Stimulated activated CD4-positive, alpha-beta T cell treated with anti-CD3 and anti-CD28 coated beads, Interleukin-4, amount 100 ng/mL, for 4 hours (primary cell): Measurements from ENCODE around the gene SPEF2.

Source experiments
- DNase-seq, 2 experiments: peaks; one replicate each; pipeline ENCODE4 v3.0.0-alpha.2; 2020

SPEF2 gene, protein sequence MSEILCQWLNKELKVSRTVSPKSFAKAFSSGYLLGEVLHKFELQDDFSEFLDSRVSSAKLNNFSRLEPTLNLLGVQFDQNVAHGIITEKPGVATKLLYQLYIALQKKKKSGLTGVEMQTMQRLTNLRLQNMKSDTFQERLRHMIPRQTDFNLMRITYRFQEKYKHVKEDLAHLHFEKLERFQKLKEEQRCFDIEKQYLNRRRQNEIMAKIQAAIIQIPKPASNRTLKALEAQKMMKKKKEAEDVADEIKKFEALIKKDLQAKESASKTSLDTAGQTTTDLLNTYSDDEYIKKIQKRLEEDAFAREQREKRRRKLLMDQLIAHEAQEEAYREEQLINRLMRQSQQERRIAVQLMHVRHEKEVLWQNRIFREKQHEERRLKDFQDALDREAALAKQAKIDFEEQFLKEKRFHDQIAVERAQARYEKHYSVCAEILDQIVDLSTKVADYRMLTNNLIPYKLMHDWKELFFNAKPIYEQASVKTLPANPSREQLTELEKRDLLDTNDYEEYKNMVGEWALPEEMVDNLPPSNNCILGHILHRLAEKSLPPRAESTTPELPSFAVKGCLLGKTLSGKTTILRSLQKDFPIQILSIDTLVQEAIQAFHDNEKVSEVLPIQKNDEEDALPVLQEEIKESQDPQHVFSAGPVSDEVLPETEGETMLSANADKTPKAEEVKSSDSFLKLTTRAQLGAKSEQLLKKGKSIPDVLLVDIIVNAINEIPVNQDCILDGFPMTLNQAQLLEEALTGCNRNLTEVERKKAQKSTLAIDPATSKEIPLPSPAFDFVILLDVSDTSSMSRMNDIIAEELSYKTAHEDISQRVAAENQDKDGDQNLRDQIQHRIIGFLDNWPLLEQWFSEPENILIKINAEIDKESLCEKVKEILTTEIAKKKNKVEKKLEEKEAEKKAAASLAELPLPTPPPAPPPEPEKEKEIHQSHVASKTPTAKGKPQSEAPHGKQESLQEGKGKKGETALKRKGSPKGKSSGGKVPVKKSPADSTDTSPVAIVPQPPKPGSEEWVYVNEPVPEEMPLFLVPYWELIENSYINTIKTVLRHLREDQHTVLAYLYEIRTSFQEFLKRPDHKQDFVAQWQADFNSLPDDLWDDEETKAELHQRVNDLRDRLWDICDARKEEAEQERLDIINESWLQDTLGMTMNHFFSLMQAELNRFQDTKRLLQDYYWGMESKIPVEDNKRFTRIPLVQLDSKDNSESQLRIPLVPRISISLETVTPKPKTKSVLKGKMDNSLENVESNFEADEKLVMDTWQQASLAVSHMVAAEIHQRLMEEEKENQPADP (N-terminal part only)

GRCh38 chr5:35617435-35618303 is at the start of gene SPEF2:
Gene SPEF2 (plus strand): TSS chr5:35617863. CDS start chr5:35617998, 135 bp downstream.
- DNase-seq, result peak; percentile 71

DNA sequence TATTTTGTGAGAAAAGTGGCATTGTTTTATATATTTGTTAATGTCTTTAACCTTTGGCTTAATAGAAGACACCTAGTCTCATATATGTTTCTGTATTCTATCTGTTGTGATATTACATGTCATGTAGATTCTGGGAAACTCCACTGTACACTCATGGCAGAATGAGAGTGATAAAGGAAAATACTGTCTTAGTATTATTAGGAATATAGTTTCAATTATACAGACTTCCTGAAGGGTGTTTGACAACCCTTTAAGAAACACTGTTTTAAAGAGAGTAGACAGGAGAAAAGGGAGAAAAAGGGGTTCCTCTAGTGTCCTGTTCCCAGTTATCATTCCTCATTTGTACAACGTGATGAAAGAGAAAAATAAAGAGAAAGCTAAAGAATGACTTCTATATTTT is 42.1 kb upstream of the SPEF2 start:
- no peak for DNase-seq

GRCh38 chr5:35587419-35587818 is 30.2 kb upstream of the SPEF2 start:
- DNase-seq, result no peak

- DNase-seq, result no peak
These were observed 24.3 kb upstream of the SPEF2 start for GRCh38 chr5:35593338-35593737.

GRCh38 chr5:35598707-35599370 is 18.8 kb upstream of the SPEF2 start:
- no peak for DNase-seq

DNA sequence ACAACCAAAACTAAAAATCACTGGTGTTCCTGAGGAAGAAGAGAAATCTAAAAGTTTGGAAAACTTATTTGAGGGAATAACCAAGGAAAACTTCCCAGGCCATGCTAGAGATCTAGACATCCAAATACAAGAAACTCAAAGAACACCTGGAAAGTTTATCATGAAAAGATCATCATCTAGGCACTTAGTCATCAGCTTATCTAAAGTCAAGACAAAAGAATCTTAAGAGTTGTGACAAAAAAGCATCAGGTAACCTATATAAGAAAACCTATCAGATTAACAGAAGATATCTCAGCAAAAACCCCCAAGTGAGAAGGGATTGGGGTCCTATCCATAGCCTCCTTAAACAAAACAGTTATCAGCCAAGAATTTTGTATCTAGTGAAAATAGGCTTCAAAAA is 17.1 kb upstream of the SPEF2 start:
- DNase-seq, result no peak

- DNase-seq, result no peak
These were observed 8.5 kb upstream of the SPEF2 start for GRCh38 chr5:35608881-35609779.

DNA sequence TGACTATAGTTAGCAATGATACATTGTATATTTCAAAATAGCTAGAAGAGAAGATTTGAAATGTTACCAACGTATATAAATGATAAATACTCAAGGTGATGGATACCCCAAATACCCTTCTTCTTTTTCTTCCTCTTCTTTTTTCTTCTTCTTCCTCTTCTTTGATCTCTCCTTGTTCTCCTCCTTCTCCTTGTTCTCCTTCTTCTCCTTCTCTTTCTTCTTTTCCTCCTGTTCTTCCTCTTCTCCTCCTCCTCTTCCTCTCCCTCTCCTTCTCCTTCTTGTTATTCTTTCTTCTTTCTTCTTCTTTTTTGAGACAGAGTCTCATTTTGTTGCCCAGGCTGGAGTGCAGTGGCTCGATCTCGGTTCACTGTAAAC is 616 bp upstream of the SPEF2 start:
- DNase-seq, result no peak

- no peak for DNase-seq
These were observed 607 bp downstream of the SPEF2 start for GRCh38 chr5:35618304-35618636.

GRCh38 chr5:35618781-35619180 is 1.1 kb downstream of the SPEF2 start:
- DNase-seq, result no peak

- DNase-seq, result no peak
These were observed 5.3 kb downstream of the SPEF2 start for GRCh38 chr5:35622974-35623373.

GRCh38 chr5:35623991-35624390 is 6.3 kb downstream of the SPEF2 start:
- DNase-seq, result no peak

- no peak for DNase-seq
These were observed 8.4 kb downstream of the SPEF2 start for GRCh38 chr5:35626108-35626507.

DNA sequence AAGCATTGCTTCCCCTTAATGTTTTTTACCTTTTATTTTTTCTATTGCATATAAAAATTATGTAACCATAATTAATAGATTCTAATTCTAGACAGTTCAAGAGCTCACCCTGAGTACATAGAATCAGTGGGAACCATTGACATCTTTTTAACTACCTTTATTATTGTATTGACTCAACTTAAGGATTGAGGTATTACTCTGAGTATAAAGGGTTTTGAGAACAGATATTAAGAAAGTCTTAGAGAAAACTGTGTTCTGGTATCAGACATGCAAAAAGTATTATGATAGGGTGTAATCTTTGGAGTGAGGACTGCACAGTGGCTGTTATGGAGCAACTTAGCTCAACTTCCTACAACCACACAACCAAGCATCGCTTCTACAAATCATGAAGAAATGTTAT is 8.9 kb downstream of the SPEF2 start:
- no peak for DNase-seq

DNA sequence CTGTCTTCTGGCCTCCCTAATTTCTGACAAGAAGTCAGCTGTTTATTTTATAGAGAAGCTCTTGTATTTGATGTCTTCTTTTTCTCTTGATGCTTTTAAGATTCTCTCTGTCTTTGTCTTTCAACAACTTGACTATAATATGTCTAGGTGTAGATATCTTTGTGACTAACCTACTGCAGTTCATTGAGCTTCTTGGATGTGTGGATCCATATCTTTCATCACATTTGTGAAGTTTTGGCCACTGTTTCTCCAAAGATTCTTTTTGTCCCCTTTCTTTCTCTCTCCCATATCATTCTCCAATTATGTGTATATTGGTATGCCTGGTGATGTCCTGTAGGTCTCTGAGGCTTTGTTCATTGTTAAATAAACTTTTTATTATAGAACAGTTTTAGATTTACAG is 16.7 kb downstream of the SPEF2 start:
- DNase-seq, result no peak

GRCh38 chr5:35640623-35641022 is 23.0 kb downstream of the SPEF2 start:
- no peak for DNase-seq

- DNase-seq, result no peak
These were observed 26.9 kb downstream of the SPEF2 start for GRCh38 chr5:35644543-35644942.

DNA sequence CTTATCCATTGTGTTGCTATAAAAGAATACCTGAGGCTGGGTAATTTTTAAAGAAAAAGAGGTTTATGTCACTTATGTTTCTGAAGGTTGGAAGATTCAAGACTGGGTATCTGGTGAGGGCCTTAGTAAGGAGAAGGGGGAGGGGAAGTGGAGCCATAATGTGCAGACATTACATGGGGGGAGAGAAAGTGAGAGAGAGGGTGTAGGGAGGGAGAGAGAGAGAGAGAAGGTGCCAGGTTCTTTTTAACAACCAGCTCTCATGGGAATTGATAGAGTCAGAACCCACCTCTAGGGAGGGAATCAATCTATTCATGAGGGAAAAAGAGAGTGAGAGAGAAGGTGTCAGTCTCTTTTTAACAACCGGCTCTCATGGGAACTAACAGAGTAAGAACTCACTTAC is 29.5 kb downstream of the SPEF2 start:
- DNase-seq, result no peak

DNA sequence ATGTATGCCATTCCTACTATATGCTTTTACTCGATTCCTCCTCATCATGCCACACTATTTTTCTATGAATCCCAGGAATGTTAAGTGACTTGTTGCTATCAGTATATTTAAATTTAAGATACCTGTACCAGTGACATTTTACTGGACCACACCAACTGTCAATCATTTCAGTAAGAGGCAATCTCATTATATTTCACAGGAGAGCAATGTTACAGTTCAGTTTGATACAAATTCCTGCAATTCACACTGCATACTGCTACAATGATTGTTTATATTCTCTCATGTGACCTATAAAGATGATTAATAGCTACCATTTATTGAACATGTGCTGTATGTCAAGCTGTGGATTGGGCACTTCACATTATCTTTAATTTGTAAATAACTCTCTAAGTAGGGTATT is 30.0 kb downstream of the SPEF2 start:
- no peak for DNase-seq

GRCh38 chr5:35651002-35651756 is 33.5 kb downstream of the SPEF2 start:
- peak; percentile 42 to 62 for DNase-seq
